Fibroblast of skin of back (primary cell): ENCODE results near the gene GFOD2.

Source experiments
- DNase-seq: peaks from one replicate; pipeline ENCODE4 v3.0.0-alpha.2; 2013

Gene GFOD2

GRCh38 chr16:67669499-67670101, 49.5 kb downstream of the GFOD2 start:
- DNase-seq, result no peak

- DNase-seq, result no peak
Measured at GRCh38 chr16:67668495-67669157, 50.5 kb downstream of the GFOD2 start.

- DNase-seq, result peak; percentile 94
Measured at GRCh38 chr16:67667817-67668494, 51.2 kb downstream of the GFOD2 start.

GRCh38 chr16:67667453-67667816, 51.7 kb downstream of the GFOD2 start:
- DNase-seq, result no peak

- peak; percentile 83 for DNase-seq
Measured at GRCh38 chr16:67666559-67667452, 52.3 kb downstream of the GFOD2 start, which contains the start of the genes C16orf86 and ENKD1. Gene C16orf86, plus strand, starts transcription at chr16:67666814. Its CDS starts 157 bp downstream, at chr16:67666971. Gene ENKD1, minus strand, starts transcription at chr16:67666750. Its CDS starts 308 bp downstream, at chr16:67666442.

- peak; percentile 15 for DNase-seq
Measured at GRCh38 chr16:67666032-67666551, 53.0 kb downstream of the GFOD2 start.

- DNase-seq, result no peak
Measured at GRCh38 chr16:67665598-67665997, 53.5 kb downstream of the GFOD2 start.

- DNase-seq, result no peak
Measured at GRCh38 chr16:67664871-67665270, 54.2 kb downstream of the GFOD2 start.

GRCh38 chr16:67664258-67664657, 54.9 kb downstream of the GFOD2 start:
- DNase-seq, result no peak

- DNase-seq, result no peak
Measured at GRCh38 chr16:67663877-67664222, 55.3 kb downstream of the GFOD2 start.

- DNase-seq, result no peak
Measured at GRCh38 chr16:67663151-67663876, 55.8 kb downstream of the GFOD2 start.

GRCh38 chr16:67662653-67663010, 56.5 kb downstream of the GFOD2 start:
- DNase-seq, result no peak

- no peak for DNase-seq
Measured at GRCh38 chr16:67661886-67662652, 57.0 kb downstream of the GFOD2 start.

GRCh38 chr16:67661101-67661761, 57.9 kb downstream of the GFOD2 start:
- DNase-seq, result peak; percentile 44

GRCh38 chr16:67660564-67661028, 58.5 kb downstream of the GFOD2 start, which contains the start of gene PARD6A:
Gene PARD6A, plus strand, starts transcription at chr16:67660960. Its CDS starts 79 bp downstream, at chr16:67661039.
- peak; percentile 97 for DNase-seq

- peak; percentile 89 for DNase-seq
Measured at GRCh38 chr16:67659675-67660563, 59.2 kb downstream of the GFOD2 start, which contains the start of gene ACD. Gene ACD, minus strand, starts transcription at chr16:67660260. Its CDS starts 40 bp downstream, at chr16:67660220.

- DNase-seq, result no peak
Measured at GRCh38 chr16:67658849-67659674, 60.1 kb downstream of the GFOD2 start.
